ENCODE measurements around the gene ELMO1.

GRCh38 chr7:37388811-37389210, 59.9 kb downstream of the ELMO1 start:
- TF ChIP-seq FOXK2 (IDR thresholded peaks at IDR 0.05), result no peak
- TF ChIP-seq SUZ12 (IDR thresholded peaks at IDR 0.05), result no peak
- TF ChIP-seq ELF4 (IDR thresholded peaks at IDR 0.05), result no peak
- TF ChIP-seq, protein P1, sequence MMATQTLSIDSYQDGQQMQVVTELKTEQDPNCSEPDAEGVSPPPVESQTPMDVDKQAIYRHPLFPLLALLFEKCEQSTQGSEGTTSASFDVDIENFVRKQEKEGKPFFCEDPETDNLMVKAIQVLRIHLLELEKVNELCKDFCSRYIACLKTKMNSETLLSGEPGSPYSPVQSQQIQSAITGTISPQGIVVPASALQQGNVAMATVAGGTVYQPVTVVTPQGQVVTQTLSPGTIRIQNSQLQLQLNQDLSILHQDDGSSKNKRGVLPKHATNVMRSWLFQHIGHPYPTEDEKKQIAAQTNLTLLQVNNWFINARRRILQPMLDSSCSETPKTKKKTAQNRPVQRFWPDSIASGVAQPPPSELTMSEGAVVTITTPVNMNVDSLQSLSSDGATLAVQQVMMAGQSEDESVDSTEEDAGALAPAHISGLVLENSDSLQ (IDR thresholded peaks at IDR 0.05), result no peak
- TF ChIP-seq ZNF384 (IDR thresholded peaks at IDR 0.05), result no peak
